NCI-H2196 (cell line): ENCODE data around the gene MAU2.

Source experiments
- DNase-seq: peaks from one replicate; lab custom pipeline; 2025; ENCODE audit not compliant: unreplicated experiment; lab: John Stamatoyannopoulos, UW

The MAU2 gene

GRCh38 chr19:19320361-19321140 lies at the start of gene MAU2, which contains the start of gene SUGP1:
MAU2 (plus strand) TSS chr19:19320829; CDS start chr19:19320860, 31 bp downstream.
SUGP1 (minus strand) TSS chr19:19320509; CDS start chr19:19320496, 13 bp downstream.
- peak; percentile 93 for DNase-seq

- no peak for DNase-seq
Observed at GRCh38 chr19:19271828-19272599, 48.6 kb upstream of the MAU2 start.

- no peak for DNase-seq
Observed at GRCh38 chr19:19274146-19274545, 46.5 kb upstream of the MAU2 start.

GRCh38 chr19:19274716-19275565 lies 45.7 kb upstream of the MAU2 start:
- no peak for DNase-seq

GRCh38 chr19:19276386-19276785 lies 44.2 kb upstream of the MAU2 start:
- no peak for DNase-seq

GRCh38 chr19:19276851-19277250 lies 43.8 kb upstream of the MAU2 start:
- no peak for DNase-seq

GRCh38 chr19:19278315-19278714 lies 42.3 kb upstream of the MAU2 start:
- DNase-seq: no peak

GRCh38 chr19:19279062-19279612 lies 41.5 kb upstream of the MAU2 start:
- DNase-seq: no peak

GRCh38 chr19:19279853-19280252 lies 40.8 kb upstream of the MAU2 start:
- DNase-seq: no peak

- no peak for DNase-seq
Observed at GRCh38 chr19:19280561-19280960, 40.1 kb upstream of the MAU2 start.

- no peak for DNase-seq
Observed at GRCh38 chr19:19285686-19286085, 34.9 kb upstream of the MAU2 start.

- no peak for DNase-seq
Observed at GRCh38 chr19:19292607-19293006, 28.0 kb upstream of the MAU2 start.

- DNase-seq: no peak
Observed at GRCh38 chr19:19294914-19295313, 25.7 kb upstream of the MAU2 start.

GRCh38 chr19:19296953-19297689 lies 23.5 kb upstream of the MAU2 start:
- no peak for DNase-seq

- DNase-seq: no peak
Observed at GRCh38 chr19:19297759-19298158, 22.9 kb upstream of the MAU2 start.

- no peak for DNase-seq
Observed at GRCh38 chr19:19300613-19301012, 20.0 kb upstream of the MAU2 start.

- DNase-seq: no peak
Observed at GRCh38 chr19:19303411-19303810, 17.2 kb upstream of the MAU2 start.

GRCh38 chr19:19304186-19304965 lies 16.3 kb upstream of the MAU2 start:
- DNase-seq: no peak

- DNase-seq: no peak
Observed at GRCh38 chr19:19305066-19305465, 15.6 kb upstream of the MAU2 start.

GRCh38 chr19:19305696-19306095 lies 14.9 kb upstream of the MAU2 start:
- no peak for DNase-seq
